GM21360 (cell line): ENCODE measurements around the gene LMBRD1.
"Not testable (repeated sequence)": the region's sequence is repeated elsewhere in the genome, so short reads cannot be mapped to it uniquely, and the experiment has no call there.

ENCODE experiments used
- ATAC-seq: cut with Tn5 transposase; IDR thresholded peaks from one replicate; pipeline ENCODE4 v1.9.1; 2021; ENCODE audit warnings: mild to moderate bottlenecking, moderate library complexity; ENCODE audit not compliant: unreplicated experiment

Gene LMBRD1

GRCh38 chr6:69796642-69797390, at the start of gene LMBRD1:
LMBRD1 (minus strand) TSS chr6:69797010; CDS start chr6:69796881, 129 bp downstream.
- ATAC-seq: peak; percentile 94

GRCh38 chr6:69846312-69846711, 49.5 kb upstream of the LMBRD1 start:
- ATAC-seq: no peak

GRCh38 chr6:69843189-69843588, 46.4 kb upstream of the LMBRD1 start:
- no peak for ATAC-seq

- ATAC-seq: no peak
These were observed 45.1 kb upstream of the LMBRD1 start for GRCh38 chr6:69841862-69842261.

GRCh38 chr6:69835414-69836179, 38.8 kb upstream of the LMBRD1 start:
- peak; percentile 87 for ATAC-seq

- ATAC-seq: no peak
These were observed 35.7 kb upstream of the LMBRD1 start for GRCh38 chr6:69832558-69832957.

- ATAC-seq: no peak
These were observed 30.6 kb upstream of the LMBRD1 start for GRCh38 chr6:69827276-69827893.

GRCh38 chr6:69825904-69826303, 29.1 kb upstream of the LMBRD1 start:
- no peak for ATAC-seq

GRCh38 chr6:69824355-69824754, 27.5 kb upstream of the LMBRD1 start:
- not testable (repeated sequence) for ATAC-seq

GRCh38 chr6:69820438-69820837, 23.6 kb upstream of the LMBRD1 start:
- no peak for ATAC-seq

GRCh38 chr6:69820018-69820417, 23.2 kb upstream of the LMBRD1 start:
- ATAC-seq: no peak

- ATAC-seq: no peak
These were observed 22.3 kb upstream of the LMBRD1 start for GRCh38 chr6:69819138-69819537.

GRCh38 chr6:69818223-69818930, 21.6 kb upstream of the LMBRD1 start:
- ATAC-seq: no peak

GRCh38 chr6:69817358-69817757, 20.5 kb upstream of the LMBRD1 start:
- no peak for ATAC-seq

GRCh38 chr6:69816569-69816968, 19.8 kb upstream of the LMBRD1 start:
- ATAC-seq: peak; percentile 34

GRCh38 chr6:69816026-69816425, 19.2 kb upstream of the LMBRD1 start:
- ATAC-seq: peak; percentile 77

GRCh38 chr6:69813508-69813907, 16.7 kb upstream of the LMBRD1 start:
- no peak for ATAC-seq

- no peak for ATAC-seq
These were observed 16.1 kb upstream of the LMBRD1 start for GRCh38 chr6:69812746-69813427.

- no peak for ATAC-seq
These were observed 6.2 kb upstream of the LMBRD1 start for GRCh38 chr6:69802995-69803394.

- ATAC-seq: no peak
These were observed 4.9 kb upstream of the LMBRD1 start for GRCh38 chr6:69801711-69802110.

- ATAC-seq: no peak
These were observed 4.4 kb upstream of the LMBRD1 start for GRCh38 chr6:69801225-69801624.
